Measurements from ENCODE around the gene CAMKV. TPM values are rescaled to one million over a fixed set of nuclear protein-coding genes. Genes with fewer than 3 reads are reported as not detected.

CAMKV gene
- total RNA-seq, 3 donors from 2014 or later = 1.5 TPM; not detected in 2

DNA sequence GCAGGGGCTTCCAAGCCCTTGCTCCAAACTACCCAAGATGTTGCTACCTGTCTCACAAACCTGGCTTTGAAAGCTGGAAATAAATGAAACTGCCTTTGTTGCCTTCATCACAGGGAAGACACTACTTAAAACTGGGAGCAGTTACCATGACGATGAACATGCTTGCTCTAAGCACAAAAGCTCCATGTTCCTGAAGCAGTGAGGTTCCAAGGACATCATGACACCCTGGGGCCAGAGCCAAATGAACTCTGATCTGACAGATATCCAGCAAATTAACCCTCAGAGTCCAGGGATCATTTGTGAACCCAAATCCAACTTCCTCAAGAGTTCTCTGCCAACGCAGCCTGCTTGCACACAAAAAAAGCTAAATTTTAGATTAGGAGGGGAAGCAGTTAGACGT is 24.0 kb downstream of the CAMKV start:
- Histone ChIP-seq H3K4me3 (no peak overlapping the region), H3K27ac (no peak overlapping the region), H3K36me3 (no peaks in the 10 kb centered on the region), H3K4me1 (no peaks in the 10 kb centered on the region), H3K9me3 (no peaks in the 10 kb centered on the region), H3K27me3 (no peaks in the 10 kb centered on the region)
- intact Hi-C loops (cut with DNase I; ENCODE audit: low total_unique reads) = no loop called here
- TF ChIP-seq, protein P1, sequence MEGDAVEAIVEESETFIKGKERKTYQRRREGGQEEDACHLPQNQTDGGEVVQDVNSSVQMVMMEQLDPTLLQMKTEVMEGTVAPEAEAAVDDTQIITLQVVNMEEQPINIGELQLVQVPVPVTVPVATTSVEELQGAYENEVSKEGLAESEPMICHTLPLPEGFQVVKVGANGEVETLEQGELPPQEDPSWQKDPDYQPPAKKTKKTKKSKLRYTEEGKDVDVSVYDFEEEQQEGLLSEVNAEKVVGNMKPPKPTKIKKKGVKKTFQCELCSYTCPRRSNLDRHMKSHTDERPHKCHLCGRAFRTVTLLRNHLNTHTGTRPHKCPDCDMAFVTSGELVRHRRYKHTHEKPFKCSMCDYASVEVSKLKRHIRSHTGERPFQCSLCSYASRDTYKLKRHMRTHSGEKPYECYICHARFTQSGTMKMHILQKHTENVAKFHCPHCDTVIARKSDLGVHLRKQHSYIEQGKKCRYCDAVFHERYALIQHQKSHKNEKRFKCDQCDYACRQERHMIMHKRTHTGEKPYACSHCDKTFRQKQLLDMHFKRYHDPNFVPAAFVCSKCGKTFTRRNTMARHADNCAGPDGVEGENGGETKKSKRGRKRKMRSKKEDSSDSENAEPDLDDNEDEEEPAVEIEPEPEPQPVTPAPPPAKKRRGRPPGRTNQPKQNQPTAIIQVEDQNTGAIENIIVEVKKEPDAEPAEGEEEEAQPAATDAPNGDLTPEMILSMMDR (IDR thresholded peaks at IDR 0.05) = no peak
- TF ChIP-seq POLR2A (IDR thresholded peaks at IDR 0.05) (no peak), POLR2AphosphoS5 (IDR thresholded peaks at IDR 0.05) (no peak)
- DNase-seq (ENCODE audit: low spot score in 2 of 2) = no peak

DNA sequence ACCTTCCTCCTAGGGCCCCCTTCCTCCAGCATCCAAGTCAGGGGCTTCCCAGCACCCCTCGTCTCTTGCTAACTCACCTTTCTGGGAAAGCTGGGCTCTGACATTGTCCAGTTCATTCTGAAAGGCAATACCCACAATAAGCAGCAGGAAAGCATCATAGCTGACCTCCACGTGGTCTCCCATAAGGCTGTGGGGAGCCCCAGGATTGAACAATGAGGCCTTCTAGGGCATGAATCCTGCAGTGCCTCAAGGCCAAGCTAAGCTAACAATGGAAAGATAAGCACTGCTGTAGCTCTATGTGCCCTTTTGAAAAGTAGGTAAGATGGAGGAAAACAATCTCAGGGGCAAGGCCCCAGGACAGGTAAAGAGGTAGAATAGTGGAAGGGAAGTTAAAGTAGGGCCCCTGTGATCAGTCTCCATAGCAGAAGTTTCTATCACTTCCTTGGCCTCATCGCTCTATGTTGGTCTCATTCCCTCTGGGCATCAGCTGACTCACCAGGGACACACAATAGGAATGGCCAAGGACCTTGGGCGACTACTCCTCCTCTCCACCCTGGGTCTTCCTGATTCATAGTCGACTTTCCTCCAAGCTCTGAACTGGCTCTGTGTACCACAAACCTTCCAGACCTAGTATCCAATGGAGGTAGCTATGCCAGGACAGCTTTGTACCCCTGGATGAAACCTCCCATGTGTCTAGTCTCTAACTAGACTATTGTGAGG is 25.1 kb downstream of the CAMKV start:
- DNase-seq (ENCODE audit: low spot score in 2 of 2) = no peak
- H3K27me3 ChIP-seq = no peaks in the 10 kb centered on the region
- TF ChIP-seq, protein P1 (IDR thresholded peaks at IDR 0.05) = no peak
- TF ChIP-seq POLR2A (IDR thresholded peaks at IDR 0.05) (no peak), POLR2AphosphoS5 (IDR thresholded peaks at IDR 0.05) (no peak)
- H3K4me3 ChIP-seq = no peak overlapping the region
- no peaks in the 10 kb centered on the region for H3K36me3 ChIP-seq
- intact Hi-C loops (cut with DNase I; ENCODE audit: low total_unique reads) = loop anchor here (5.0 kb wide), 1 partner anchor 37 kb away; no protein-coding TSS in a partner anchor
- no peak overlapping the region for H3K27ac ChIP-seq
- H3K4me1 ChIP-seq = no peaks in the 10 kb centered on the region
- H3K9me3 ChIP-seq = no peaks in the 10 kb centered on the region

DNA sequence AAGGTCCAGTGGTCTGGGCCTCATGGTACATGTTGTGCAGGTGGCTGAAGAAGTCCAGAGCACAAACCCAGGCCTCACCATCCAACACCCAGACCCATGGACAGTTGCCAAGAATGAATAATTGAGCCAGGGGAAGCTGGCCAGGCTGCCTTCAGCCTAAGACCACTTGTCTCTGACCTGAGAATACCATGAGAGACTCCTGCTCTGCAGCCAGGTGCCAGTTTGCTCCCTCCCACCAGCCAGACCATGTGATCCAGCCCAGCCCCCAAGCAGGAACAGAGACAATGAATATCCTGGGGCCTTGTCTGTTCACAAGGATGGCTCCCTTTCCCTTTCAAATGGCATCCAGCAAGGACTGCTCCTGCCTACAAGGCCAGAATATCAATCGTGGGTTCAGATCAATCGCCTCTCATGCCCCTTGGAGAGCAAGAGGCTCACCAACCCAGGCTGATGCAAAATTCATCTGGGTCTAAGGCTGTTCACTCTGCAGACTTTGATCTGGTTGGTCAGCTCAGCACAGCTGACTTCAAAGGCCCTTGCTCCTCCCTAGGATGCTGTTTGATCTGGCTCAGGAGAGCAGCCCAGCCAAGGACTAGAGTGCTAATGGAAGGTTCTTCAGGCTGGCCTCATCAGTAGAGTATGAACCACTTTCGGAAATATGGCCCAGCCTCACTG is 26.7 kb downstream of the CAMKV start:
- TF ChIP-seq, protein P1 (IDR thresholded peaks at IDR 0.05) = no peak
- Histone ChIP-seq H3K27me3 (no peaks in the 10 kb centered on the region), H3K9me3 (no peaks in the 10 kb centered on the region), H3K4me1 (no peaks in the 10 kb centered on the region), H3K27ac (no peak overlapping the region), H3K36me3 (no peaks in the 10 kb centered on the region), H3K4me3 (no peak overlapping the region)
- intact Hi-C loops (cut with DNase I; ENCODE audit: low total_unique reads) = loop anchor here (5.0 kb wide), 1 partner anchor 36 kb away; no protein-coding TSS in a partner anchor
- no peak for DNase-seq (ENCODE audit: low spot score in 2 of 2)

DNA sequence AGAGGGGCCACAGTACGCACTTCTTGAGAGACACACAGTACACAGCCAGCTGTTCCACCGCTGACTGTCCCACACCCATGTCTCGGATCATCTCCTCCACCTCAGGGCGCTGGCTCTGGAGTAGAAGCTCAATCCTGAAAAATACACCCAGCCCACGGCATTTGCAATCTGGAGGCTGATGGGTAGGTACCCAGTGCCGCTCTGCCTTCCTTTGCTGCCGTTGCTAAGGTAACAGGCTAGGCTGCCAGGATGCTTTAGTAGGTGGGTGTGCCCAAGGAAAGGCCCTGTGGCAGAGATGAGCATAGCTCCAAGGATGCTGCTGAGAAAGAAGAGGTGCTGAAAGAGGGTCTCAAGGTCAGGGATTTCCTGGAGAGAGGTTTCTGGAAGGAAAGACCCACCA is 27.9 kb downstream of the CAMKV start:
- no peaks in the 10 kb centered on the region for H3K4me1 ChIP-seq
- no peaks in the 10 kb centered on the region for H3K36me3 ChIP-seq
- H3K27me3 ChIP-seq = no peaks in the 10 kb centered on the region
- no peaks in the 10 kb centered on the region for H3K9me3 ChIP-seq
- H3K27ac ChIP-seq = no peak overlapping the region
- TF ChIP-seq, protein P1 (IDR thresholded peaks at IDR 0.05) = no peak
- TF ChIP-seq POLR2AphosphoS5 (IDR thresholded peaks at IDR 0.05) = no peak
- TF ChIP-seq POLR2A (IDR thresholded peaks at IDR 0.05) = no peak
- DNase-seq (ENCODE audit: low spot score in 2 of 2) = no peak
- intact Hi-C loops (cut with DNase I; ENCODE audit: low total_unique reads) = loop anchor here (5.0 kb wide), 1 partner anchor 35 kb away; no protein-coding TSS in a partner anchor
- no peak overlapping the region for H3K4me3 ChIP-seq

DNA sequence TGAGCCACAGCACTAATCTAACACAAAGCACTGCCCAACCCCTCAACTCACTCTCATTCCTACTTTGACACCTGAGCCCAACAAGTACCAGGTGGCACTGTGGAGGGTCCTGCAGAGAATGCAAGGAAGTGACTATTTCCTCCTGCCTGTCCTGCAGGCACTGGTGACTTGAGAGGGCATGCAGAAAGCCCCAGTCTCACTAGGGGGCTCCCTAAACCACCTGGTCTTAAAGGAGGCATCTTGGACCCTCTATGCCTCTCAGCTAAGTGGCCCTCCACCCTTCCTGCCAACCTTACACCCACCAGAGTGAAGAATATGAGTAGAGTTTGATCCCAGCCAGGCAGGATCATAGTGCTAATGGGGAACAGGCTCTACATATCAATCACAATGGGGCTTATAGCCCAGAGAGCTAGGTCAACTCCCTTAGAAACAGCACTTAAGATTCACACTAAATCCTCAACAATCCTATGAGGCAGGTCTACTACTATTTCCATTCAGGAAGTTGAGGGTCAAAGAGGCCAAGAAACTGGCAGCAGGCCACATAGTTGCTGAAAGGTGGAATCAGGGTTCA is 28.5 kb downstream of the CAMKV start:
- Histone ChIP-seq H3K9me3 (no peaks in the 10 kb centered on the region), H3K27me3 (no peaks in the 10 kb centered on the region), H3K27ac (no peak overlapping the region), H3K36me3 (no peaks in the 10 kb centered on the region), H3K4me1 (no peaks in the 10 kb centered on the region), H3K4me3 (no peak overlapping the region)
- TF ChIP-seq, protein P1 (IDR thresholded peaks at IDR 0.05) = no peak
- TF ChIP-seq POLR2A (IDR thresholded peaks at IDR 0.05) = no peak
- no peak for TF ChIP-seq POLR2AphosphoS5 (IDR thresholded peaks at IDR 0.05)
- DNase-seq (ENCODE audit: low spot score in 2 of 2) = no peak
- intact Hi-C loops (cut with DNase I; ENCODE audit: low total_unique reads) = loop anchor here (5.0 kb wide), 1 partner anchor 34 kb away; no protein-coding TSS in a partner anchor
